ENCODE measurements around the gene INPP5D.

GRCh38 chr2:233146194-233146593 lies 86.1 kb downstream of the INPP5D start:
- TF ChIP-seq POLR2AphosphoS5 (IDR thresholded peaks at IDR 0.05; ENCODE audit: low read depth, low read length): no peak
- TF ChIP-seq TAF1 (IDR thresholded peaks at IDR 0.05; ENCODE audit: borderline replicate concordance, low read depth, low read length): no peak
